GM18867 (cell line): ENCODE measurements around the gene ADRA2B.
"Not testable (repeated sequence)": the region's sequence is repeated elsewhere in the genome, so short reads cannot be mapped to it uniquely, and the experiment has no call there.

Experiments
- ATAC-seq: cut with Tn5 transposase; IDR thresholded peaks from one replicate; pipeline ENCODE4 v1.9.1; 2021; ENCODE audit warnings: mild to moderate bottlenecking, moderate library complexity; ENCODE audit not compliant: unreplicated experiment

Gene ADRA2B

GRCh38 chr2:96116424-96116878, at the start of gene ADRA2B:
TSS of gene ADRA2B (minus strand) at chr2:96116571. CDS start at chr2:96116149, 422 bp downstream.
- peak; percentile 38 for ATAC-seq

- peak; percentile 74 for ATAC-seq
Measured at GRCh38 chr2:96164459-96165184, 48.3 kb upstream of the ADRA2B start.

GRCh38 chr2:96163768-96164429, 47.5 kb upstream of the ADRA2B start:
- ATAC-seq, result peak; percentile 60

GRCh38 chr2:96163415-96163767, 47.0 kb upstream of the ADRA2B start:
- no peak for ATAC-seq

- no peak for ATAC-seq
Measured at GRCh38 chr2:96161898-96162297, 45.5 kb upstream of the ADRA2B start.

GRCh38 chr2:96160366-96160765, 44.0 kb upstream of the ADRA2B start:
- ATAC-seq, result not testable (repeated sequence)

GRCh38 chr2:96159084-96159830, 42.9 kb upstream of the ADRA2B start:
- ATAC-seq, result no peak

- no peak for ATAC-seq
Measured at GRCh38 chr2:96158554-96158940, 42.2 kb upstream of the ADRA2B start.

- peak; percentile 64 for ATAC-seq
Measured at GRCh38 chr2:96157649-96158553, 41.5 kb upstream of the ADRA2B start.

- peak; percentile 11 for ATAC-seq
Measured at GRCh38 chr2:96156926-96157648, 40.7 kb upstream of the ADRA2B start.

- ATAC-seq, result peak; percentile 25
Measured at GRCh38 chr2:96156011-96156820, 39.8 kb upstream of the ADRA2B start.

GRCh38 chr2:96154506-96155380, 38.4 kb upstream of the ADRA2B start:
- ATAC-seq, result no peak

- ATAC-seq, result no peak
Measured at GRCh38 chr2:96153991-96154431, 37.6 kb upstream of the ADRA2B start.

GRCh38 chr2:96153291-96153713, 36.9 kb upstream of the ADRA2B start:
- no peak for ATAC-seq

GRCh38 chr2:96152304-96153161, 36.2 kb upstream of the ADRA2B start:
- ATAC-seq, result no peak

- ATAC-seq, result no peak
Measured at GRCh38 chr2:96151595-96152303, 35.4 kb upstream of the ADRA2B start.
